CD14-positive monocyte (primary cell): Measurements from ENCODE around the gene ANKRD44. TPM values are rescaled to one million over a fixed set of nuclear protein-coding genes. Genes with fewer than 3 reads are reported as not detected.

Experiments
- DNase-seq, 3 donors: peaks; one replicate each; pipeline ENCODE4 v3.0.0-alpha.2; 2011 to 2022
- H2AFZ ChIP-seq: 2 replicates; pipeline ENCODE4 v1.6.0; 2012; ENCODE audit warnings: mild to moderate bottlenecking, low read depth, low read length, inconsistent platforms; ENCODE audit not compliant: insufficient read depth, poor library complexity, severe bottlenecking
- H3K27ac ChIP-seq, 2 donors: 1 replicate in 1 of 2; 2 replicates in 1 of 2; pipeline ENCODE4 v1.5.1; 2012 to 2013; ENCODE audit warnings: low read length in 2 of 2, control low read depth in 1 of 2, inconsistent platforms in 1 of 2, low read depth in 1 of 2, mild to moderate bottlenecking in 1 of 2
- H3K27me3 ChIP-seq, 2 donors: one replicate each; pipeline versions ENCODE4 v1.6.0 to v1.6.1; 2011 to 2013; ENCODE audit warnings: low read length in 2 of 2; ENCODE audit not compliant: control insufficient read depth in 2 of 2, insufficient read depth in 2 of 2
- H3K36me3 ChIP-seq, 2 donors: replicated peaks in 1 of 2; 1 replicate in 1 of 2; 2 replicates in 1 of 2; pipeline versions ENCODE4 v1.5.1 to v1.6.1; 2012 to 2013; ENCODE audit warnings: low read length in 2 of 2, control low read depth in 1 of 2, inconsistent platforms in 1 of 2, mild to moderate bottlenecking in 1 of 2; ENCODE audit not compliant: insufficient read depth in 2 of 2, control insufficient read depth in 1 of 2
- H3K4me1 ChIP-seq, 2 donors: 1 replicate in 1 of 2; 2 replicates in 1 of 2; pipeline versions ENCODE4 v1.5.1 to v1.6.1; 2012 to 2013; ENCODE audit warnings: low read length in 2 of 2, control low read depth in 1 of 2, inconsistent platforms in 1 of 2, mild to moderate bottlenecking in 1 of 2, moderate library complexity in 1 of 2; ENCODE audit not compliant: insufficient read depth in 2 of 2, control insufficient read depth in 1 of 2
- H3K4me2 ChIP-seq: replicated peaks from 2 replicates; pipeline ENCODE3; 2012; ENCODE audit warnings: low read length, moderate library complexity, mild to moderate bottlenecking; ENCODE audit not compliant: poor library complexity, severe bottlenecking; ENCODE audit errors: extremely low read depth
- H3K4me3 ChIP-seq, 3 experiments: fragments of 200-600 bp in 1 of 3; sonication (generic) in 1 of 3; replicated peaks in 1 of 3; 1 replicate in 2 of 3; 2 replicates in 1 of 3; pipeline ENCODE4 v1.5.1; 2011 to 2013; ENCODE audit warnings: low read length in 3 of 3, mild to moderate bottlenecking in 3 of 3, control low read depth in 2 of 3, low read depth in 2 of 3, inconsistent platforms in 1 of 3, moderate library complexity in 1 of 3
- H3K79me2 ChIP-seq: 2 replicates; pipeline ENCODE4 v1.6.0; 2012; ENCODE audit warnings: mild to moderate bottlenecking, control low read depth, inconsistent platforms, low read length, moderate library complexity; ENCODE audit not compliant: insufficient read depth
- H3K9ac ChIP-seq: 2 replicates; pipeline ENCODE4 v1.6.0; 2017; ENCODE audit warnings: low read length, mild to moderate bottlenecking; ENCODE audit not compliant: insufficient read depth, poor library complexity, severe bottlenecking
- H3K9me3 ChIP-seq, 2 donors: replicated peaks in 1 of 2; 1 replicate in 1 of 2; 2 replicates in 1 of 2; pipeline versions ENCODE4 v1.5.1 to v1.6.1; 2012 to 2013; ENCODE audit warnings: low read length in 2 of 2, control low read depth in 1 of 2; ENCODE audit not compliant: control insufficient read depth in 1 of 2, insufficient read depth in 1 of 2
- H4K20me1 ChIP-seq: 2 replicates; pipeline ENCODE4 v1.6.0; 2012; ENCODE audit warnings: mild to moderate bottlenecking, low read length, control low read depth, moderate library complexity; ENCODE audit not compliant: insufficient read depth
- H3K27ac Mint-ChIP-seq, 7 donors: one replicate each; pipeline ENCODE4 v1.8.0; 2020; ENCODE audit warnings: mild to moderate bottlenecking in 7 of 7, mixed read lengths in 7 of 7, moderate library complexity in 6 of 7, inconsistent platforms in 2 of 7
- H3K27me3 Mint-ChIP-seq, 3 donors: one replicate each; pipeline ENCODE4 v1.8.0; 2021 to 2022; ENCODE audit warnings: low read depth in 3 of 3, mild to moderate bottlenecking in 3 of 3, mixed read lengths in 3 of 3, moderate library complexity in 3 of 3, inconsistent platforms in 1 of 3
- H3K36me3 Mint-ChIP-seq, 2 donors: one replicate each; pipeline ENCODE4 v1.8.0; 2020; ENCODE audit warnings: mixed read lengths in 2 of 2, inconsistent platforms in 1 of 2, mild to moderate bottlenecking in 1 of 2
- H3K4me1 Mint-ChIP-seq: one replicate; pipeline ENCODE4 v1.8.0; 2020; ENCODE audit warnings: mild to moderate bottlenecking, mixed read lengths
- H3K4me3 Mint-ChIP-seq, 2 donors: one replicate each; pipeline ENCODE4 v1.8.0; 2020; ENCODE audit warnings: mild to moderate bottlenecking in 2 of 2, mixed read lengths in 2 of 2, moderate library complexity in 1 of 2
- H3K9me3 Mint-ChIP-seq, 7 donors: one replicate each; pipeline ENCODE4 v1.8.0; 2020 to 2022; ENCODE audit warnings: mixed read lengths in 7 of 7, mild to moderate bottlenecking in 6 of 7, moderate library complexity in 6 of 7, inconsistent platforms in 2 of 7
- WGBS: methylation state at CpG from one replicate; pipeline ENCODE4 v1.1.5; 2013; ENCODE audit warnings: missing lambda C conversion rate; ENCODE audit not compliant: insufficient coverage; 5-methylcytosine and 5-hydroxymethylcytosine counted together
- intact Hi-C, 2 donors: fragments of 100-400 bp; cut with micrococcal nuclease; formaldehyde crosslinking; loops; one replicate each; pipeline versions ENCODE4 v1.15.0 to v1.15.1; 2023
- polyA plus RNA-seq, 3 donors: library from polyadenylated mRNA; depleted of rRNA in 1 of 3; unstranded in 2 of 3; stranded (reverse) in 1 of 3; fragments of 300-500 nt in 2 of 3; fragments of >200 nt in 1 of 3; fragmentation: Illumina TruSeq in 2 of 3; gene quantifications; 1 replicate in 2 of 3; 2 replicates in 1 of 3; pipeline ENCODE4 v1.2.3, GENCODE V29; 2012 to 2021
- TF ChIP-seq, protein P1 (sequence below): fragments of 200-600 bp; IDR thresholded peaks from one replicate; pipeline ENCODE4 v1.8.0; 2022; ENCODE audit warnings: antibody characterized with exemption, mild to moderate bottlenecking

The ANKRD44 gene
- polyA plus RNA-seq, 3 donors, result 55.7 to 91.9 (median 64.9) TPM

DNA sequence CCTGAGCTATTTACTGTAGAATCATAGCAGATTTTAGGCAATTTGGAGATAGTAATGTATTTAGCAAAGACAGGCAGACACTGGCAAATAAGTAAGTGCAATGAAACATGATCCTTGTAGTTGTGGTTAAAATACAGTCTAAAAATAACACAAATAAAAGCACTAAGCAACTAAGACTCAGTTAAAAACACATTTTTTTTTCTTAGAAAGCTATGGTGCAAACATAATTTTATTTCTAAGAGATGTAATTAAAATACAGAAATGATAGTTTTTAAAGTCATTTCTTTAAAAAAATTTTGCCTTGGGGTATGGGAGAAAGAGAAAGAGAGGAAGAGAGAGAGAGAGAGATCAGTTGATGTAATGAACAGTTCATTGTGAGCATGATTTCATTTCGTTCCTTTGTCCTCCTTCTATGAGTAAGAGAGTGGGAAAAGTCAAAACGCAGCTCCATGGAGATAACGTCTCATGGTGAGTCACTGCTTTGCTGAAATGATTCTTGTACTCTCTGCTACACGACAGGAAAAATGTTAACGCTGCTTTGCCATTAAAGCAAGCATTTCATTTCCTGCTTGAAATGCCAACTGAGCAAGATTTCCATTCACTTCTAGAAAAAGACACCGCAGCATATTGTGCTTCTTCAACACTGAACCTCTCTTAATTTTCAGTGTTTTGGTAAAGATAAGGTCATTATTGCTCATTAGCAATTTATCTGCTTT, 322.8 kb downstream of the ANKRD44 start:
- peak overlapping the region in 1 of 2 donors; percentile 59 for H3K4me3 Mint-ChIP-seq
- H2AFZ ChIP-seq, result no peak overlapping the region
- H3K4me3 ChIP-seq, result peak overlapping the region in 1 of 3 experiments; percentile 33
- peak; percentile 61 to 92 (median 81) for DNase-seq
- peaks cover 53 to 78% of the 10 kb centered on the region in 2 donors for H3K4me1 ChIP-seq
- no peaks in the 10 kb centered on the region for H3K9me3 ChIP-seq
- intact Hi-C loops, result loop anchor here in 1 of 2 donors (10.0 kb wide), 1 partner anchor 177 kb away; no protein-coding TSS in a partner anchor
- 0% methylated on average over 2 of the region's 6 CpGs for WGBS
- no peaks in the 10 kb centered on the region for H3K79me2 ChIP-seq
- H3K9ac ChIP-seq, result peak overlapping the region; percentile 23
- no peaks in the 10 kb centered on the region for H3K27me3 ChIP-seq
- peaks cover 16 to 34% of the 10 kb centered on the region in 2 donors for H3K36me3 ChIP-seq
- H3K4me2 ChIP-seq, result peak overlapping the region; percentile 17
- peaks cover 67% of the 10 kb centered on the region for H3K4me1 Mint-ChIP-seq
- TF ChIP-seq, protein P1, sequence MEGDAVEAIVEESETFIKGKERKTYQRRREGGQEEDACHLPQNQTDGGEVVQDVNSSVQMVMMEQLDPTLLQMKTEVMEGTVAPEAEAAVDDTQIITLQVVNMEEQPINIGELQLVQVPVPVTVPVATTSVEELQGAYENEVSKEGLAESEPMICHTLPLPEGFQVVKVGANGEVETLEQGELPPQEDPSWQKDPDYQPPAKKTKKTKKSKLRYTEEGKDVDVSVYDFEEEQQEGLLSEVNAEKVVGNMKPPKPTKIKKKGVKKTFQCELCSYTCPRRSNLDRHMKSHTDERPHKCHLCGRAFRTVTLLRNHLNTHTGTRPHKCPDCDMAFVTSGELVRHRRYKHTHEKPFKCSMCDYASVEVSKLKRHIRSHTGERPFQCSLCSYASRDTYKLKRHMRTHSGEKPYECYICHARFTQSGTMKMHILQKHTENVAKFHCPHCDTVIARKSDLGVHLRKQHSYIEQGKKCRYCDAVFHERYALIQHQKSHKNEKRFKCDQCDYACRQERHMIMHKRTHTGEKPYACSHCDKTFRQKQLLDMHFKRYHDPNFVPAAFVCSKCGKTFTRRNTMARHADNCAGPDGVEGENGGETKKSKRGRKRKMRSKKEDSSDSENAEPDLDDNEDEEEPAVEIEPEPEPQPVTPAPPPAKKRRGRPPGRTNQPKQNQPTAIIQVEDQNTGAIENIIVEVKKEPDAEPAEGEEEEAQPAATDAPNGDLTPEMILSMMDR, result no peak
- peak overlapping the region in 1 of 2 donors; percentile 76 for H3K27ac ChIP-seq
- peaks cover 0 to 2% (median 0%) of the 10 kb centered on the region in 7 donors for H3K9me3 Mint-ChIP-seq
- no peaks in the 10 kb centered on the region for H3K27me3 Mint-ChIP-seq
- peak overlapping the region; percentile 9 to 92 (median 46) for H3K27ac Mint-ChIP-seq
- H4K20me1 ChIP-seq, result peaks cover 4% of the 10 kb centered on the region
- H3K36me3 Mint-ChIP-seq, result peaks cover 28 to 31% of the 10 kb centered on the region in 2 donors

DNA sequence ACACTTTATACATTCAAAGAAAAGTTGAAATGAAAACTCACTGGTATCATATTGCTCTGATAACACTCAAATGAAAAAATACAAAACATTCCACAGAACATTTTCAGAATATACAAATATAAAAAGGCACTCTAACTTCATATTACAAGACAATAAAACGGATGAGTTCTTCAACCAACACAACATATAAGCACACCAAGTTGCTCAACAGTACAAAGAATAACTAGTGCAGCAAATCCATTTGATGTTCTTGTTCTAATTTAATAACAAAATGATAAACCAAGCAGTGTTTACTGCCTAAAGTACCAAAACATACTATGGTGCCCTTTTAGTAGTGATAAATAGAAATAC, 323.3 kb downstream of the ANKRD44 start:
- Mint-ChIP-seq H3K4me1 (peaks cover 68% of the 10 kb centered on the region), H3K36me3 (peaks cover 24 to 28% of the 10 kb centered on the region in 2 donors), H3K9me3 (peaks cover 0 to 2% (median 0%) of the 10 kb centered on the region in 7 donors), H3K27ac (peak overlapping the region in 5 of 7 donors; percentile 19 to 92 (median 46)), H3K27me3 (peaks cover 0 to under 1% (median 0%) of the 10 kb centered on the region in 3 donors), H3K4me3 (no peak overlapping the region)
- Histone ChIP-seq H3K9me3 (no peaks in the 10 kb centered on the region), H3K4me2 (peak overlapping the region; percentile 17), H4K20me1 (peaks cover 4% of the 10 kb centered on the region), H3K27me3 (no peaks in the 10 kb centered on the region), H3K9ac (no peak overlapping the region), H3K27ac (peak overlapping the region in 1 of 2 donors; percentile 76), H3K36me3 (peaks cover 11 to 29% of the 10 kb centered on the region in 2 donors), H3K4me3 (no peak overlapping the region), H3K4me1 (peaks cover 53 to 78% of the 10 kb centered on the region in 2 donors), H3K79me2 (no peaks in the 10 kb centered on the region), H2AFZ (no peak overlapping the region)
- TF ChIP-seq, protein P1, result no peak
- intact Hi-C loops, result loop anchor here in 1 of 2 donors (10.0 kb wide), 1 partner anchor 178 kb away; no protein-coding TSS in a partner anchor
- no CpG with 5 or more reads among the region's 1 CpG for WGBS
- DNase-seq, result no peak
